Stimulated activated CD4-positive, alpha-beta T cell treated with anti-CD3 and anti-CD28 coated beads, Interleukin-1b, Interleukin-23, amount 100 ng/mL, for 4 hours (primary cell): ENCODE measurements around the gene PSENEN.
A peak's percentile ranks its signal among the peaks of the same experiment; 100 is the strongest.

Source experiments
- DNase-seq, 2 donors: peaks; one replicate each; pipeline ENCODE4 v3.0.0-alpha.2; 2020; ENCODE audit warnings: low read depth in 2 of 2

PSENEN gene

DNA sequence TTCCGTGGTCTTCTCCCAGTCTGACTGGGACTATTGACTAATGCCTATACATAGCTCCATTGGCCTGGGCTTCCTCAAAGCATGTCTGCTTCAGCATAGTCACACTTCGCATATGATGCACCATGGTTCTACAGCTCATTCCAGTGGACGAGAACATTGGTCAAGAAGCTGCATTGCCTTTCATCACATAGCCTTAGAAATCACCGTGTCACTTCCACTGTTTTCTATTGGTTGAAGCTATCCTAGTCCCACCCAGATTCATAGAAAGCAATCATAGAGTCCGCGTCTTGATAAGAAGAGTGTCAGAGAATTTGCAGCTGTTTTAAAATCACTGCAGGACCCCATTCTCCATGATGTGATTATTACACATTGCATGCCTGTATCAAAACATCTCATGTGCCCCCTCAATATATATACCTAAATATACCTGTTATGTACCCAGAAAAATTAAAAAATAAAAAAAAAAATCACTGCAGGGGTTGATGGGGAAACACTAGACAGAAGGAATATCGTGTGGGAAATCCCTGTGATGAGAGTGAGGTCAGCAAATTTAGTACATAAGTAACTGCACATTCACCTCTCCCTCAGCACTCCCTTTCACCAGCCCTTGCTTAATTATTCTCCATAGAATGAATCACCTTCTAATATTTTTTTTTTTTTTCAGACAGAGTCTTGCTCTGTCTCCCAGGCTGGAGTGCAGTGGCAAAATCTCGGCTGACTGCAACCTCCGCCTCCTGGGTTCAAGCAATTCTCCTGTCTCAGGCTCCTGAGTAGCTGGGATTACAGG is 27.8 kb downstream of the PSENEN start:
- no peak for DNase-seq

DNA sequence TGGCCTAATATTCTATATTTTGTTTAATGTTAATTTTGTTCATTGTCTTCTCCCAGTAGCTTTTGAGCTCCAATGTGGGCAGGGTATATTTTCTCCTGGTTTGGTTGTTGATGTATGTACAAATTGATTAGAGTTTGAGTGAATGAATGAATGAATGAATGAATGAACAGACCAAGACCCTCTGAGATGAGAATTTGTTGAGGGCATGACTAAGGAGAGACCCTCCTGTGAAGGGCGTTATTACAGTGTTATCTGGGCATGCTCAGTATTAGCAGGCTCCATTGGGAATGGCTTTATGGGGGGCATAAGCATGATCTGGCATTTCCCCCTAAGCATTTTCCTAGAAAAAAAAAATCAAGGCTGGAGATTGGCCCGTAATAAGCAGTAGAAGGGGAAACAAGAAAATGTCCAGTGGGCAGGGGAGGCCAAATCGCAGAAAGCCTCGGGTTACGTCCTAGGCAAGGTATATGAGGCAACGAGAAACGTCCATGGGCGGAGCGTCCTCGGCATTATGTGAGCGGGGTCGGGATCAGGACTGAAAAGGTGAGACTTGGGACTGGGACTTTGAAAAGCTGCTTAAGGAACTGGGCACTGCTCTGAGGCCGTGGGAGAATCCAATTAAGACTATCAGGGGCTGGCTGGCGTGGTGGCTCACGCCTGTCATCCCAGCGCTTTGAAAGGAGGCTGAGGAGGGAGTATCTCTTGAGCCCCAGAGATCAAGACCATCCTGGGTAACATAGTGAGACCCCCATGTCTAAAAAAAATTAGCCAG is 29.0 kb downstream of the PSENEN start:
- DNase-seq, result no peak

DNA sequence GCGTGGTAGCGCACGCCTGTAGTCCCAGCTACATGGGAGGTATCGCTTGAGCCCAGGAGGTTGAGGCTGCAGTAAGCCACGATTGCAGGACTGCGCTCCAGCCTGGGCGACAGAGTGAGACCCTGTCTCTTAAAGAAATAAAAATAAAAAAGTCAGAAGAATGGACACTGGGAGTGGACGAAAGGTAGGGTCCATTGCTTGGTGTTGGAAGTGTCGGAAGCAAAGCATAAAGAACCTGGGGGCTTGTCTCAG is 29.5 kb downstream of the PSENEN start:
- DNase-seq, result no peak

DNA sequence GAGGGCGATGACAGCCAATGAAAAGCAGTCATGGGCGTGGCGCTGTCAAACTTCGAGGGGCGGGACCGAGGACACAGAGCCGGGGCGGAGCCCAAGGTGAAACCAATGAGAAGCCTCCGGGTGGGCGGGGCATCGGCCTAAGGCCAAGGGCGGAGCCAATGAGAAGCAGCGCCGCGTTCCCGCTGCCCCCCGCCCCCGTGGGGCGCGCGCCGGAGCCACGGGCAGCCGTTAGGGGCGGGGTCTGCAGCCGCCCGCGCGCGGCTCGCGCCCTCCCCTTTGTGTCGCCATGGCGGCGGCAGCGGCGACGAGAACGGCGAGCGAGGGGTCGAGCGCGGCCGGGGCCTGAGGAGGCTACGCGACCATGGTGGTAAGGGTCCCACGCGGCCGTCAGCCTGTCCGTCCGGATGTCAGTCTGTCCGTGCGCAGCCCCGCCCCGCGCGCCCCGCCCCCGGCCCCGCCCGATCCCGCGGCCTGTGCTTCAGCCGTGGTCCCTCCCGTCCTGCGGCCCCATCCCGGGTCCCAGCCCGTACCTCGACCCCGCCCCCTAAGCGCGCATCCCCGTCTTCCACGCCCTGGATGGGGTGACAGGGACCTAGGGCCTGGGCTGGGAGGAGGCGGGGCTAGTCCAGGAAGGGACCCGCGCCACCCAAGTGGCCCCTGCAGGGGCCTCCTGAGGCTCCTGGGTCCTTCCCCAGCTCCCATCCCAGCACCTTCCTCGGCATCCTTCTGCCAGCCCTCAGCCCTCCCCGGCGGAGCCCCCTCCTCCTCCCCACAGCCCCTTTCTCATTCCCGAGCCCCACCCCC is 30.0 kb downstream of the PSENEN start, which contains the start of gene ARHGAP33:
ARHGAP33 (plus strand) TSS at position 267 of the 804 bp plus-strand sequence; CDS start at position 362, 95 bp downstream.
- DNase-seq, result peak; percentile 97 to 99

DNA sequence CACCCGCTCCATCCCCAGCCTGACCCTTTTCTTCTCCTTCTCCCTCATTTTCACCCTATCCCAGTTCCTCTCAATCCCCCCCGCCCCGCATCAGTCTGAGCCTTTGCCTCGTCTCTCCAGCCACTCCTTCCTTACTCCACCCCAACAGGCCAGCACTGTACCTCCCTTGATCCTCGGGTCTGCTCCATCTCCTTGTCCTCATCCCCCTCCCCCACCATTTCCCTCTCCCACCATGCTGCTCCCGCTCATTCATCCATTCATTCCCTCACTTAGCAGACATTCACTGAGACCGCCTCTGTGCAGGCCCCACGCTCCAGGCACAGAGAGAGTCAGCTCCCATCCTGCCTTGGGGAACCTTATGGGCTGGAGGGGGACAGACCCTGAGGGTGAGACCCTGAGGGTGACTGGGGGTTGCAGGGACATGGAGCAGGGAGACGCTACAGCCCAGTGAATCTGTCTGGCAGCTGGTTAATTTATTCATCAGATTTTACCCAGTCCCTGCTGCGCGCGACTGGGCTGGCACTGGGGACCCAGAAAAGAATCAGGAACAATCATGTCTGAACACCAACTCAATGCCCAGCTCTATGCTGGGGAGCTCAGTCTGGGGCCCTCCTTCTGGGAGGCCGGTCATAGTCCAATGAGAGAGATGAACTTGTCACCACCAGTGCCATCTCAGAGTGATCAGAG is 30.8 kb downstream of the PSENEN start:
- no peak for DNase-seq

DNA sequence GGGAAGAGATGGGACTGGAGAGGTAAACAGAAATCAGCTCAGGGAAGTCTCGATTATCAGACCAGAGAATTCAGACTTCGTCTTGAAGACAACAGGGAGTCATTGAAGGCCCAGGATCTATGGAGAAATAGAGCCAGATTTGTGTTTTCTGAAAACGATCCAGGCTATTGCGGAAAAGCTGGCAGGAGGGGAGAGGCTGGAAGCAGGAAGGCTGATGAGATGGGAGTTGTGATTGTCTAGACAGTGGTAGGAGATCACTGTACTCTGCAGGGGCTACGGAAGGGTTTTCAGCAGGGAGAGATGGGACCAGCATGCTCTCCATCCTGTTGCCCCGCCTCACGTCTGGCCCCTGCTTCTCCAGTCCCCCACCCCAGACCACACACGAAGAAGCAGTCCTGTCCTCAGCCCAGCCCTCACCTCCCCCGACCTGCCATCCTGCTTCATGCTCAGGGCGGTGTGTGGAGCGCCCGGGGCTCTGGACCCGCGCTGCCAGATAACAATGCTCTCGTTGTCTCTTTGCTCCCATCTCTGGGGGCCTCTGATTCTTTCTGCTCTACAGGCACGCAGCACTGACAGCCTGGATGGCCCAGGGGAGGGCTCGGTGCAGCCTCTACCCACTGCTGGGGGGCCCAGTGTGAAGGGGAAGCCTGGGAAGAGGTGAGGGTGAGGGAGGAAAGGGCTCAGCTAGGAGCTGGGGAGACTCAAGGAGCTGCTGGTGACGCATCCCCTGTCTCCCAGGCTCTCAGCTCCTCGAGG is 31.8 kb downstream of the PSENEN start:
- no peak for DNase-seq

DNA sequence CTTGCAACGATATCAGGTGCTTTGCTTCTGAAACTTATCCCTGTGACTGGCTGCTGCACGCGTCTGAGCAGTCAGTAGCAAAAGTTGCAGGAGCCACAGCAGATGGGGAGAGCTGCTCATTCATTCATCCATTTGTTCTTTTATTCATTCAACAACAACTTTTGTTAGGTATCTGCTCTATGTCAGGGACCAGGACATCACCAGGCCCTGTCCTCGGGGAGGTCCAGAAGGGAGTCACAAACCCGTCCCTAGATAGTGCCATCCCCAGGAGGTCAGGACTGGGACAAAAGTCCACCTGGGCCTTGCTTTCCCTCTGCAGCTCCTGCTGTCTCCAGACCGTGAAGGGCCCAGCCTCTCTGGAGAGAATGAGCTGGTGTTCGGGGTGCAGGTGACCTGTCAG is 32.5 kb downstream of the PSENEN start:
- DNase-seq, result no peak

DNA sequence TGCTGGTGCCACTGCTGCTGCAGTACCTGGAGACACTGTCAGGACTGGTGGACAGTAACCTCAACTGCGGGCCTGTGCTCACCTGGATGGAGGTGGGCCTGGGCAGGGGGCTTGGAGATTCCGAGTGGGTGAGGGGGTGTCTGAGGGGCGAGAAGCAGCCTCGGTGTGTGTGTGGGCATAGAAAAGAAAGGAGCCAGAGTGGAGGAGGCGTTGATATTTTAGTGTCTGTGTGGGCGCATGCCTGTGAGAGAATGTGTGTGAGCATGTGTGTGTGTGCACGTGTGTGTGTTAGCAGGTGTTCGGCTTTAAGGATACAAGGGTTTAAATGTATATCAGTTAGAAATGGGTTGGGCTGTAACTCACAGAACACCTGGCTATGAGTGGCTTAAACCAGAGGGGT is 33.6 kb downstream of the PSENEN start:
- DNase-seq, result no peak

DNA sequence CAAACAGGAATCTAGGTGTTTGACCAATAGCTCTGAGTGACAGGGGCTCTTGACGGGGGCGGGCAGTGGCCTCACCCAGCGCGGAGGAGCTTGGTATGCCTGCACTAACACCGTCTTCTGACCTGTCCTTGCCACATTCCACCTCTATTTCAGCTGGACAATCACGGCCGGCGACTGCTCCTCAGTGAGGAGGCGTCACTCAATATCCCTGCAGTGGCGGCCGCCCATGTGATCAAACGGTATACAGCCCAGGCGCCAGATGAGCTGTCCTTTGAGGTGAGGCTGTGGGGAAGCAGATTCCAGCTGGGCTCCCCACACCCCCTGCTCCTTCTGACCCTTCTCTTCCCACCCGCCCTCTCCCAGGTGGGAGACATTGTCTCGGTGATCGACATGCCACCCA is 34.6 kb downstream of the PSENEN start:
- no peak for DNase-seq

DNA sequence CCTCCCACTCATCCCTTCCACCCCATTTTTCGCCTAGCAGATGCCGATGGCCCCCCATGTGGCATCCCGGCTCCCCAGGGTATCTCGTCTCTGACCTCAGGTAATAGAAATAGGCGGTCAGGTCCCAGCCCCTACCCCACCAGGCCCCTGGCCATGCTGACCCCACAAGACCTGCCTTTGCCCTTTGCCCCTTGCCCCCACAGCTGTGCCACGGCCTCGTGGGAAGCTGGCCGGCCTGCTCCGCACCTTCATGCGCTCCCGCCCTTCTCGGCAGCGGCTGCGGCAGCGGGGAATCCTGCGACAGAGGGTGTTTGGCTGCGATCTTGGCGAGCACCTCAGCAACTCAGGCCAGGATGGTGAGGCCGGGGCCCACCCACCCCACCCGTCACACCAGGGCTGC is 35.3 kb downstream of the PSENEN start:
- DNase-seq, result no peak

DNA sequence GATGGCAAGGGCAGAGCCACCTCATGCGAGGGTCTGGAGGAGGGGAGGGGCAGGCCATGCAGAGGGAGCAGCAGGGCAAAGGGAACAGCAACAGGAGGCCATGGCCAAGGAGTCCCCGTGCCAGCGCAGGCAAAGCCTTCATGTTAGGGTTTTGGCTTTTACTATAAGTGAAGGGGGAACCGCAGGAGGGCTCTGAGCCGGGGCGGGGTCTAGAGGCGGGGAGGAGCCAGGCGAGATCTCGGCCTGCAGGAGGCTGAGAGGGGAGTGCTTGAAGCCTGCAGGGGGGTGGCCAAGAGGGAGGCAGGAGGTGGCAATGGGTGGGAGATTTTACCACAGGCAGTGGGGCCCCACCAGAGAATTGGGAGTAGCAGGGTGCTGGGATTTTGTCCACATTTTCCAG is 36.2 kb downstream of the PSENEN start:
- DNase-seq, result no peak

DNA sequence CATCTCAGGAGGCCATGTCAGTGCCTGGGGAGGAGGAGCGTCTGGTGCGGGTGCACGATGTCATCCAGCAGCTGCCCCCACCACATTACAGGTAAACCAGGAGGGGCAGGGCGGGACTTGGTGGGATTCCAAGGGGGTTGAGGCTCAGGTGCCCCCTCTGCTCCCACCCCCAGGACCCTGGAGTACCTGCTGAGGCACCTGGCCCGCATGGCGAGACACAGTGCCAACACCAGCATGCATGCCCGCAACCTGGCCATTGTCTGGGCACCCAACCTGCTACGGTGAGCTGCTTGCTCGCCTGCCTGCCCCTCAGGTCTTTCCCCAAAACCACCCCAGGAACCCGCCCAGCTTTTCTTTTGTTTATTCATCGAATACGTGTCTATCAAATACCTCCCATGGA is 37.1 kb downstream of the PSENEN start:
- DNase-seq, result no peak

DNA sequence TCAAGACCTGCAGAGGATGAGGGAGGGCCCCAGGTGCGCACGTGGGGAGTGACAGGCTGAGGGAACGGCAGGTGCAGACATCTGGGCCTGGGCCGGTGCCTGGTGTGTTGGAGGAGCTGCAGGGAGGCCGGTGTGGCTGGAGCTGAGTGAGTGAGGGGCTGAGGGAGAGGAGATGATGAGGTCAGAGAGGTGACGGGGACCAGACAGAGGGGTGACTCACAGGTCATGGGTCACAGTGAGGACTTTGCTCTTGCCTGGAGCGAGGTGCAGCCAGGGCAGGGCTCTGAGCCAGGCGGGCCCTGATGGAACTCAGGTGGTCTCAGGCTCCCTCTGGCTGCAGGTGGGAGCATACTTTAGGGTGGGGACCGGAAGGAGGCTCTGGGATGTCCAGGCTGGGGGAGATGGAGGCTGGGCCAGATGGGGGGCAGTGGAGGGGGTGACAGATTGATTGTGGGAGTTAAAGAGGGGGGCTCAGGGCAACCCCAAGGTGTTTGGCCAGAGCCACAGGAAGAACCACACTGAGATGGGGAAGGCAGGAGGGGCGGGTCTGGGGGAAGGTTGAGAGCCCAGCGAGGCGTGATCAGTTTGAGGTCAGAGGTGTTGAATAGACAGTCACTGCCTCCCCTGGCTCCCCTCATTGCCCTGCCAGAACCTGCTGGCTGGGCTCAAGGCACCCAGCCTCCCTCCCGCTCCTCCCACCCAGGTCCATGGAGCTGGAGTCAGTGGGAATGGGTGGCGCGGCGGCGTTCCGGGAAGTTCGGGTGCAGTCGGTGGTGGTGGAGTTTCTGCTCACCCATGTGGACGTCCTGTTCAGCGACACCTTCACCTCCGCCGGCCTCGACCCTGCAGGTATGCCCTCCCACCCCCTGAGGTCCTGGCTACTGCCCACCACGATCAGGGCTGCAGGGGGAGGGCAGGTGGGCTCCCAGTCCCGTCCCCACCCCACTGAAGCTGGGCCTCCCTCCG is 38.3 kb downstream of the PSENEN start:
- DNase-seq, result no peak

DNA sequence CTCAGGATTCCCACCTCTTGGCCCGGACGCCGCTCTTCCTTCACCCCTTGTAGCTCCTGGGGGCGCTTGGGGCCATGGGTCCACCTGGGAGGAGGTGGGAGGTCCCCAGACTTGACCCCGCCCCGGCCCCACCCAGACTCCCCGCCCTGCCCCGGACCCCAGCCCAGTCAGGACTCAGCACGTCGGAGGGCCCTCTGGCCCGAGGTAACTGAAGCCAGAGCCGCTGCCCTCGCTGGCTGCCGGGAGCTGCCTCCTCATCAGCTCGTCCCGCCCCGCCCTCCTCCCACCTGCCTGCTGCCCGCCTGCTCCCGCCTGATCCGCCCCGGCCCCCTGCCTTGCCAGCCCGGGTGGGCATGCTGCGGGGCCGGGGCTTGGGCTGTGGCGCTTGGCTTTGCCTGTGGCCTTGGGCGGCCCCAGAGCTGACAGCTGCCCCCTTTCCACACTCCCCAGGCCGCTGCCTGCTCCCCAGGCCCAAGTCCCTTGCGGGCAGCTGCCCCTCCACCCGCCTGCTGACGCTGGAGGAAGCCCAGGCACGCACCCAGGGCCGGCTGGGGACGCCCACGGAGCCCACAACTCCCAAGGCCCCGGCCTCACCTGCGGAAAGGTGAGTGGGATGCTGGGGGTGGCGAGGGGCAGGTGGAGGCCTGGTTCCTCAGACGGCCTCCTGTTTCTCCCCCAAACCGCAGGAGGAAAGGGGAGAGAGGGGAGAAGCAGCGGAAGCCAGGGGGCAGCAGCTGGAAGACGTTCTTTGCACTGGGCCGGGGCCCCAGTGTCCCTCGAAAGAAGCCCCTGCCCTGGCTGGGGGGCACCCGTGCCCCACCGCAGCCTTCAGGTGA is 39.3 kb downstream of the PSENEN start:
- DNase-seq, result no peak

DNA sequence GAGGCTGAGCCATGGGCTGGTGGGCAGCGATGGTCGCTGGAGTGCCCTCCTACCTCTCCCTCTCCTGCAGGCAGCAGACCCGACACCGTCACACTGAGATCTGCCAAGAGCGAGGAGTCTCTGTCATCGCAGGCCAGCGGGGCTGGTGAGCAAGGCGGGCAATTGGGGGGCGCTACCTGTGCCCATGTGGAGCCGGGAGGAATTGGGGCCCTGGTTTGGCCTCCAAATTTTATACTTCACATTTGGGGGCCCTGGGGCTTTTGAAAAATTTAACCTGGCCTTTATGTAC is 39.8 kb downstream of the PSENEN start:
- no peak for DNase-seq

DNA sequence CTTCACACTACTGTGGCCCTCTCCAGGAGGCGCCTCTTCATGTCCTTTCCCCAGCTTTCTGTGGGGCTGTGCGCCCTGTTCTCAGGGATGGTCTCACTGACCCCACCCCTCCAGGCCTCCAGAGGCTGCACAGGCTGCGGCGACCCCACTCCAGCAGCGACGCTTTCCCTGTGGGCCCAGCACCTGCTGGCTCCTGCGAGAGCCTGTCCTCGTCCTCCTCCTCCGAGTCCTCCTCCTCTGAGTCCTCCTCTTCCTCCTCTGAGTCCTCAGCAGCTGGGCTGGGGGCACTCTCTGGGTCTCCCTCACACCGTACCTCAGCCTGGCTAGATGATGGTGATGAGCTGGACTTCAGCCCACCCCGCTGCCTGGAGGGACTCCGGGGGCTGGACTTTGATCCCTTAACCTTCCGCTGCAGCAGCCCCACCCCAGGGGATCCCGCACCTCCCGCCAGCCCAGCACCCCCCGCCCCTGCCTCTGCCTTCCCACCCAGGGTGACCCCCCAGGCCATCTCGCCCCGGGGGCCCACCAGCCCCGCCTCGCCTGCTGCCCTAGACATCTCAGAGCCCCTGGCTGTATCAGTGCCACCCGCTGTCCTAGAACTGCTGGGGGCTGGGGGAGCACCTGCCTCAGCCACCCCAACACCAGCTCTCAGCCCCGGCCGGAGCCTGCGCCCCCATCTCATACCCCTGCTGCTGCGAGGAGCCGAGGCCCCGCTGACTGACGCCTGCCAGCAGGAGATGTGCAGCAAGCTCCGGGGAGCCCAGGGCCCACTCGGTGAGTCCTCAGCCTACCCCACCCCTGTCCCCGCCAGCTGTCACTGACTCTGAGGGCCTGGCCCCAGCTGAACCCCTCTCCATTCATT is 41.1 kb downstream of the PSENEN start:
- DNase-seq, result no peak

DNA sequence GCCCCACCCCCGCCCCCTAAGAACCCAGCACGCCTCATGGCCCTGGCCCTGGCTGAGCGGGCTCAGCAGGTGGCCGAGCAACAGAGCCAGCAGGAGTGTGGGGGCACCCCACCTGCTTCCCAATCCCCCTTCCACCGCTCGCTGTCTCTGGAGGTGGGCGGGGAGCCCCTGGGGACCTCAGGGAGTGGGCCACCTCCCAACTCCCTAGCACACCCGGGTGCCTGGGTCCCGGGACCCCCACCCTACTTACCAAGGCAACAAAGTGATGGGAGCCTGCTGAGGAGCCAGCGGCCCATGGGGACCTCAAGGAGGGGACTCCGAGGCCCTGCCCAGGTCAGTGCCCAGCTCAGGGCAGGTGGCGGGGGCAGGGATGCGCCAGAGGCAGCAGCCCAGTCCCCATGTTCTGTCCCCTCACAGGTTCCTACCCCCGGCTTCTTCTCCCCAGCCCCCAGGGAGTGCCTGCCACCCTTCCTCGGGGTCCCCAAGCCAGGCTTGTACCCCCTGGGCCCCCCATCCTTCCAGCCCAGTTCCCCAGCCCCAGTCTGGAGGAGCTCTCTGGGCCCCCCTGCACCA is 41.9 kb downstream of the PSENEN start:
- no peak for DNase-seq
